Right lobe of liver (tissue), 6 donors: ENCODE data around the gene ZNF391. TPM values are rescaled to one million over a fixed set of nuclear protein-coding genes. Genes with fewer than 3 reads are reported as not detected.

Experiments
- ATAC-seq, 4 donors: fragments of 200-7000 bp; cut with Tn5 transposase; one replicate each; pipeline ENCODE4 v1.9.1; 2020; ENCODE audit warnings: mild to moderate bottlenecking in 4 of 4, moderate library complexity in 4 of 4
- DNase-seq, 3 donors: peaks; one replicate each; pipeline ENCODE4 v3.0.0-alpha.2; 2020
- H3K27ac ChIP-seq, 3 donors: fragments of 200-600 bp; one replicate each; pipeline ENCODE4 v1.8.0; 2022
- H3K27me3 ChIP-seq, 2 donors: fragments of 200-600 bp; one replicate each; pipeline ENCODE4 v1.8.0; 2022
- H3K36me3 ChIP-seq, 4 donors: fragments of 200-600 bp; sonication (generic) in 1 of 4; one replicate each; pipeline versions ENCODE4 v1.5.1 to v1.8.0; 2017 to 2022; ENCODE audit warnings: control low read depth in 1 of 4
- H3K4me1 ChIP-seq, 4 donors: fragments of 200-600 bp; sonication (generic) in 1 of 4; one replicate each; pipeline versions ENCODE4 v1.5.1 to v1.8.0; 2017 to 2022; ENCODE audit warnings: control low read depth in 1 of 4
- H3K4me3 ChIP-seq, 3 donors: fragments of 200-600 bp; one replicate each; pipeline ENCODE4 v1.8.0; 2022
- H3K9me3 ChIP-seq, 4 donors: fragments of 200-600 bp; sonication (generic) in 1 of 4; one replicate each; pipeline versions ENCODE4 v1.5.1 to v1.8.0; 2017 to 2022; ENCODE audit warnings: control low read depth in 1 of 4
- POLR2A ChIP-seq: fragments of 450-650 bp; IDR thresholded peaks from one replicate; pipeline ENCODE4 v1.6.1; 2017; ENCODE audit warnings: antibody characterized with exemption, mild to moderate bottlenecking
- WGBS: methylation state at CpG from one replicate; pipeline ENCODE4 v1.1.6; 2018; ENCODE audit warnings: low coverage, low lambda C conversion rate; ENCODE audit not compliant: insufficient coverage; ENCODE audit errors: missing lambda C conversion rate; 5-methylcytosine and 5-hydroxymethylcytosine counted together
- intact Hi-C, 2 donors: fragments of 100-400 bp; cut with DNase I; formaldehyde crosslinking; loops; one replicate each; pipeline versions ENCODE4 v1.11.2 to v1.14.1; 2022
- total RNA-seq, 6 experiments: library from RNA; depleted of rRNA in 2 of 6; stranded (reverse); fragments of >200 nt in 2 of 6; fragmentation: NEBNext Ultra II Directional in 3 of 6; extraction: Animal tissue kit (Norgen Biotek cat#: 25700) in 3 of 6; gene quantifications; one replicate each; pipeline versions ENCODE4 v1.1.0 to v1.2.4, GENCODE V29; 2016 to 2023
- TF ChIP-seq, protein P1 (sequence below), 4 donors: fragments of 200-600 bp in 3 of 4; fragments of 450-650 bp in 1 of 4; IDR thresholded peaks; one replicate each; pipeline versions ENCODE4 v1.5.1 to v1.8.0; 2016 to 2022; ENCODE audit warnings: antibody characterized with exemption in 4 of 4, mild to moderate bottlenecking in 2 of 4
- donor health status: DM: no; HTN: yes; CAD: no.
- donor health status: DM: no; HTN: no; CAD: no.
- donor health status: DM: no; HTN: no; CAD: no.
- donor health status: DM: no; HTN: yes; CAD: no.
- donor health status: DM: no; HTN: yes; CAD: no.

ZNF391 gene
- total RNA-seq, 6 experiments from 2014 or later: 0.09 to 0.42 (median 0.18) TPM; not detected in 1

DNA sequence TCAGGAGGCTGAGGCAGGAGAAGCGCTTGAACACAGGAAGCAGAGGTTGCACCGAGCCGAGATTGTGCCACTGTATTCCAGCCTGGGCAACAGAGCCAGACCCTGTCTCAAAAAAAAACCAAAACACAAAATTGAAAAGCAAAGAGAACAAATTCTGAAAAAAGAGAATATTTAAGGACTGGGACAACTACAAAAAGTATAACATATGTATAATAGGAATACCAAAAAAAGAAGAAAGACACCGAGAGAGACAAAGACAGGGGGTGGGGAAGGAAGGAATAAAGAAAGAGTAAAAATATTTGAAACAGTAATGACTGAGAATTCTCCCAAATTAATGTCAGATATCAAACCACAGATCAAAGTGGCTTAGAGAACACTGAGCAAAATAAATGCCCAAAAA is 5.5 kb upstream of the ZNF391 start:
- DNase-seq (no peak), ATAC-seq (no peak)
- Histone ChIP-seq H3K9me3 (no peaks in the 10 kb centered on the region), H3K36me3 (no peaks in the 10 kb centered on the region), H3K27ac (no peak overlapping the region), H3K27me3 (no peaks in the 10 kb centered on the region), H3K4me1 (no peaks in the 10 kb centered on the region), H3K4me3 (no peak overlapping the region)
- TF ChIP-seq POLR2A: no peak
- TF ChIP-seq, protein P1, sequence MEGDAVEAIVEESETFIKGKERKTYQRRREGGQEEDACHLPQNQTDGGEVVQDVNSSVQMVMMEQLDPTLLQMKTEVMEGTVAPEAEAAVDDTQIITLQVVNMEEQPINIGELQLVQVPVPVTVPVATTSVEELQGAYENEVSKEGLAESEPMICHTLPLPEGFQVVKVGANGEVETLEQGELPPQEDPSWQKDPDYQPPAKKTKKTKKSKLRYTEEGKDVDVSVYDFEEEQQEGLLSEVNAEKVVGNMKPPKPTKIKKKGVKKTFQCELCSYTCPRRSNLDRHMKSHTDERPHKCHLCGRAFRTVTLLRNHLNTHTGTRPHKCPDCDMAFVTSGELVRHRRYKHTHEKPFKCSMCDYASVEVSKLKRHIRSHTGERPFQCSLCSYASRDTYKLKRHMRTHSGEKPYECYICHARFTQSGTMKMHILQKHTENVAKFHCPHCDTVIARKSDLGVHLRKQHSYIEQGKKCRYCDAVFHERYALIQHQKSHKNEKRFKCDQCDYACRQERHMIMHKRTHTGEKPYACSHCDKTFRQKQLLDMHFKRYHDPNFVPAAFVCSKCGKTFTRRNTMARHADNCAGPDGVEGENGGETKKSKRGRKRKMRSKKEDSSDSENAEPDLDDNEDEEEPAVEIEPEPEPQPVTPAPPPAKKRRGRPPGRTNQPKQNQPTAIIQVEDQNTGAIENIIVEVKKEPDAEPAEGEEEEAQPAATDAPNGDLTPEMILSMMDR (IDR thresholded peaks at IDR 0.05): no peak
- intact Hi-C loops: no loop called here
- WGBS: 63% methylated on average over 3 of the region's 4 CpGs

DNA sequence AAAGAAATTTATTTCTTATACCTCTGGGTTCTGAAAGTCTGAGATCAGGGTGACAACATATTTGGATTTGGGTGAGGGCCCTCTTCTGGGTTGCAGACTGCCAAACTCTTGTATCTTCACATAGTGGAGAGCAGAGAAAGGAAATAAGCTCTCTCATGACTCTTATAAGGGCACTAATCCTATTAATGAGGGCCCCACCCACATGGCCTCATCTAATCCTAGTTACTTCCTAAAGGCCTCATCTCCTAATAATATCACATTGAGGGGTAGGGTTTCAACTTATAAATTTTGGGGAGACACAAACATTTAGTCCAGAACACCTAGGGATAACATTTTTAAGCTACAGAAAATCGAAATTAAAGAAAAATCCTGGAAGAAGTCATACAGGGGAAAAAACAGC is 5.1 kb upstream of the ZNF391 start:
- H3K4me3 ChIP-seq: no peak overlapping the region
- H3K4me1 ChIP-seq: peaks cover 0 to 3% (median 0%) of the 10 kb centered on the region in 4 donors
- DNase-seq: no peak
- no peak for ATAC-seq
- TF ChIP-seq, protein P1 (IDR thresholded peaks at IDR 0.05): no peak
- TF ChIP-seq POLR2A: no peak
- H3K27me3 ChIP-seq: no peaks in the 10 kb centered on the region
- intact Hi-C loops: no loop called here
- H3K36me3 ChIP-seq: no peaks in the 10 kb centered on the region
- WGBS: 13% methylated on average over 1 of the region's 1 CpG
- H3K9me3 ChIP-seq: no peaks in the 10 kb centered on the region
- no peak overlapping the region for H3K27ac ChIP-seq

DNA sequence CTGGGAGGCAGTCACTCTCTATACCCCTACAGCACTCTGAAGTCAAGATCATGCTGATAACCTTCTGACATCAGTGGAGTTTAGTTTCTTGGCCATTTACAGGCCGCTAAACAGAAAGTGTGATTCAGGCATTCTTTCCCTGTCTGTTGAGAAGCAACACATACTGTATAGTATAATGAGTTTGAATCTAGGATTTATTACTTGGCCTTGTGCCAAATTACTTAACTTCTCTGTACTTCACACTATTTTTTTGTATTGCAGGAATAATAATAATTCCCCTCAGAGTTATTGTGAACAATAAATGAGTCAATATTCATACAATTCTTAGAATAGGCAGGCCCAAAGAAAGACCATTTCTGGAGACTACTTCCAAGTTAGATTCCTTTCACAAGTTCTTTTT is 4.1 kb downstream of the ZNF391 start:
- H3K4me1 ChIP-seq: peaks cover 0 to 3% (median 0%) of the 10 kb centered on the region in 4 donors
- intact Hi-C loops: no loop called here
- H3K27me3 ChIP-seq: no peaks in the 10 kb centered on the region
- H3K36me3 ChIP-seq: no peaks in the 10 kb centered on the region
- no peak for TF ChIP-seq POLR2A
- TF ChIP-seq, protein P1 (IDR thresholded peaks at IDR 0.05): no peak
- ATAC-seq (no peak), DNase-seq (no peak)
- no peak overlapping the region for H3K27ac ChIP-seq
- H3K9me3 ChIP-seq: no peaks in the 10 kb centered on the region
- no peak overlapping the region for H3K4me3 ChIP-seq
- 83% methylated on average over 1 of the region's 1 CpG for WGBS

DNA sequence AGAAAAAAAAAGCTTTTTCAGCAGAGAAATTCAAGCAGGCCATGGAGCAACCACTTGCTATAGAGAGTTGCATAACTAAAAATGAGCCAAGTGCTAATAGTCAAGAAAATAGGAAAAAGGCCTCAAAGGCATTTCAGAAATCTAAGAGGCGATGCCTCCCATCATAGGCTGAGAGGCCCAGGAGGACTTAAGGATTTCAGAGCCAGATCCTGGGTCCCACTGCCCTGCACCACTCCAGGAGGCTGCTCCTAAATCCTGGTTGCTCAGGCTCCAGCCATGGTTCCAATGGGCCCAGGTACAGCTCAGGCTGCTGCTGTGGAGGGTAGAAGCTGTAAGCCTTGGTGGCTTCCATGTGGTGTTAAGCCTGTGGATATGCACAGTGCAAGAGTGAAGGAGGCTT is 5.5 kb downstream of the ZNF391 start:
- TF ChIP-seq, protein P1 (IDR thresholded peaks at IDR 0.05): no peak
- no peak for TF ChIP-seq POLR2A
- intact Hi-C loops: no loop called here
- no peaks in the 10 kb centered on the region for H3K36me3 ChIP-seq
- H3K4me1 ChIP-seq: no peaks in the 10 kb centered on the region
- ATAC-seq (no peak), DNase-seq (no peak)
- no peaks in the 10 kb centered on the region for H3K27me3 ChIP-seq
- no peak overlapping the region for H3K4me3 ChIP-seq
- peaks cover 0 to under 1% (median 0%) of the 10 kb centered on the region in 4 donors for H3K9me3 ChIP-seq
- no peak overlapping the region for H3K27ac ChIP-seq
- WGBS: 83% methylated on average over 1 of the region's 1 CpG
